ENCODE results near the gene ARHGEF28.

GRCh38 chr5:73582285-73583145, 43.5 kb upstream of the ARHGEF28 start:
- TF ChIP-seq CTCF (IDR thresholded peaks at IDR 0.05) (no peak), POLR2A (IDR thresholded peaks at IDR 0.05) (no peak)

Measured in right lobe of liver (tissue), 4 donors.